ENCODE data around the gene MMEL1.

GRCh38 chr1:2604844-2605508 is 27.8 kb downstream of the MMEL1 start:
- TF ChIP-seq CTCF (IDR thresholded peaks at IDR 0.05) (no peak), POLR2A (IDR thresholded peaks at IDR 0.05) (no peak)

Measured in heart left ventricle (tissue), 13 donors.